Activated CD4-positive, alpha-beta memory T cell treated with anti-CD3 and anti-CD28 coated beads for 36 hours (primary cell): ENCODE results near the gene CBX5. TPM values are rescaled to one million over a fixed set of nuclear protein-coding genes. Genes with fewer than 3 reads are reported as not detected.
"Not testable (repeated sequence)": the region's sequence is repeated elsewhere in the genome, so short reads cannot be mapped to it uniquely, and the experiment has no call there.

Source experiments
- CTCF ChIA-PET: fragments of 350-600 bp; sonication (Branson Sonifier 250); formaldehyde crosslinking; loops from one replicate; lab custom pipeline; 2021; ENCODE audit warnings: antibody characterized with exemption, inconsistent platforms; lab: Charles Lee
- POLR2A ChIA-PET: fragments of 350-600 bp; sonication (Branson Sonifier 250); formaldehyde crosslinking; loops from one replicate; lab custom pipeline; 2021; ENCODE audit warnings: antibody characterized with exemption; lab: Charles Lee
- DNase-seq: peaks from one replicate; pipeline ENCODE4 v3.0.0-alpha.2; 2020
- H3K27ac Mint-ChIP-seq: one replicate; pipeline ENCODE4 v1.8.0; 2021; ENCODE audit warnings: mixed read lengths
- H3K27me3 Mint-ChIP-seq: one replicate; pipeline ENCODE4 v1.8.0; 2021; ENCODE audit warnings: mixed read lengths
- H3K36me3 Mint-ChIP-seq: one replicate; pipeline ENCODE4 v1.8.0; 2021; ENCODE audit warnings: mixed read lengths
- H3K4me1 Mint-ChIP-seq: one replicate; pipeline ENCODE4 v1.8.0; 2021; ENCODE audit warnings: low read depth, mixed read lengths
- H3K4me3 Mint-ChIP-seq: one replicate; pipeline ENCODE4 v1.8.0; 2021; ENCODE audit warnings: mild to moderate bottlenecking, mixed read lengths
- H3K9me3 Mint-ChIP-seq: one replicate; pipeline ENCODE4 v1.8.0; 2021; ENCODE audit warnings: mixed read lengths
- intact Hi-C: fragments of 100-400 bp; cut with micrococcal nuclease; formaldehyde crosslinking; loops from one replicate; pipeline ENCODE4 v1.15.1; 2023
- total RNA-seq, 2 experiments: library from RNA; stranded (reverse); gene quantifications; one replicate each; pipeline ENCODE4 v1.2.3, GENCODE V29; 2021

CBX5 gene
- 100 to 1,000 TPM; 132 to 138 TPM for total RNA-seq

DNA sequence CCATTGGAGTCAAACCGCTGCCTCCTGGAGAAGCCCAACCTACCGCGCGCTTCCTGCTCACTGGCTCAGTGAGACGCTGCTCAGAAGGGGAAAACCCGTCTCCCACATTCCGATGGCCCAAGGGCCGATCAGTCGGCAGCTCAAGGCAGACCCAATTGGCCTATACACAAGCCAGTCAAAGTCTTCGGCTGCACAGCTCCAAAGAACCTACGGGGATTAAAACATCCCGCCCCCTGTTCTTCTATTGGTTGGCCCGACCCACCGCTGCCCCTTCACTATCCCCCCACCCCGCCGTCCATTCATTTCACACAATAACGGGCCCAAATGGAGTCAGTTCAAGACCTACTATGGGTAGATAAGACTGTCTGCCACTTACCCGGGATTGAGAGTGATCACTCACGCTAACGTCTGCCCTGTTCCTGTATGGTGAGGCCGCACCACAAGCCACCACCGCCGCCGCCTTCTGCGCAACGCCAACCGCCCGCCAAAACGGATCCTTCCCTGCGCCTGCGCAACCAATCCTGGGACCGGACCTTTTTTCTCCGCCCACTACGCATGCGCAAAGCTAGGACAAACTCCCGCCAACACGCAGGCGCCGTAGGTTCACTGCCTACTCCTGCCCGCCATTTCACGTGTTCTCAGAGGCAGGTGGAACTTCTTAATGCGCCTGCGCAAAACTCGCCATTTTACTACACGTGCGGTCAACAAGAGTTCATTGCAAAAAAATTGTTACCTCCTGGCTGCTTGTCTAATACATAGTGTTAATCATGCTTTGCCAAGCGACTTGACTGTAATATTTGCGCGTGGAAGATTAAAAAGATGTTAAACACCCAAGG lies at the start of gene CBX5:
TSS of gene CBX5 (minus strand) at position 491 of the 836 bp plus-strand sequence. CDS start 22,472 bp downstream, outside the sequence.
- H3K4me3 Mint-ChIP-seq, result no peak within 1 kb of the TSS
- ChIA-PET POLR2A (interaction anchor here (0.6 to 2.8 kb wide), 13 partner anchors 8 to 133 kb away, joined by 3 to 23 read pairs (median 5); partner anchors contain the start of gene COPZ1), CTCF (interaction anchor here (1.0 to 3.1 kb wide), 10 partner anchors 9 to 101 kb away, joined by 3 to 14 read pairs (median 4); partner anchors contain the start of gene COPZ1)
- peak; percentile 99 for DNase-seq
- H3K36me3 Mint-ChIP-seq, result peaks cover 22% of the 10 kb centered on the region
- peaks cover 52% of the 10 kb centered on the region for H3K4me1 Mint-ChIP-seq
- no peaks in the 10 kb centered on the region for H3K9me3 Mint-ChIP-seq
- intact Hi-C loops, result loop anchor here (1.0 to 10.0 kb wide), 8 partner anchors 39 to 705 kb away; partner anchors contain the start of genes CALCOCO1, COPZ1, NCKAP1L and TESPA1
- H3K27ac Mint-ChIP-seq, result no peak within 1 kb of the TSS
- no peaks in the 10 kb centered on the region for H3K27me3 Mint-ChIP-seq

DNA sequence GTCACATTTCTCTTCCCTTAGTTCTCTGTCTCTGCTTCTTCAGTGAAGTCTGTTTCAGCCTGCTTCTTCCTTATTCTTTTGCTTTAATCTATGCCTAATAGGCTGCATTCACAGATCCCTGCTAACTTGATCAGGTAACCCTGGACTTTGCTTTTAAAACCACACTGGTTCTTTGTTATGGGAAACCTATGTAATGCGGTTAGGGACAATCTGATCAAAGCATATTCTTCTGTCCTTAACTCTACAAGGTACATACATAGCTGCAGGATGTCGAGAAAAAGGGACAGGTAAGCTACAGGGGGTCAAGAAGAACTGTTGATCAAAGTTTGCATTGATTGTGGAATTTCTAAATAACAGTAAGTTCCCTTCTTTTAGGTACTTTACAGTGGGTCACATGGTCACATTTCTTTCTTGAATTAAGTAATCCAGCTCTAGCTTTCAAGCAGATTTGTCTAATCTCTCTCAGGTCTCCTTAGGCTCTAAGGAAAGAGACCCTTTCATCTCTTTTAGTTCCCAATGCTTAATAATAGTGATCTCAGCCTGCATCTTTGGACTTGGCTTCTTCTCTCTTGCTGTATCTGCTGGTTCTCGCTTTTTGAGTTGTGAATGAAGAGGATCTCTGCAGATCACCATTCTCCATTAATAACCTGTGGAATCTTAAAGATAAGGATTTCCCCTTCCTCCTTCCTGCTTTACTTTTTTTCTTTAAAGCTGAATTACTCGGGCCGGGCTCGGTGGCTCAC lies 48.8 kb upstream of the CBX5 start:
- peaks cover 57% of the 10 kb centered on the region for H3K4me1 Mint-ChIP-seq
- no peaks in the 10 kb centered on the region for H3K27me3 Mint-ChIP-seq
- DNase-seq, result no peak
- H3K9me3 Mint-ChIP-seq, result no peaks in the 10 kb centered on the region
- H3K4me3 Mint-ChIP-seq, result no peak overlapping the region
- peaks cover 2% of the 10 kb centered on the region for H3K36me3 Mint-ChIP-seq
- peak overlapping the region; percentile 71 for H3K27ac Mint-ChIP-seq
- intact Hi-C loops, result no loop called here
- POLR2A ChIA-PET, result interaction anchor here (1.8 kb wide), 1 partner anchor 40 kb away, joined by 6 read pairs; no protein-coding TSS in a partner anchor
- CTCF ChIA-PET, result interaction anchor here (0.7 to 5.6 kb wide), 6 partner anchors 7 to 344 kb away, joined by 3 to 84 read pairs (median 7); partner anchors contain the start of gene HOXC10

DNA sequence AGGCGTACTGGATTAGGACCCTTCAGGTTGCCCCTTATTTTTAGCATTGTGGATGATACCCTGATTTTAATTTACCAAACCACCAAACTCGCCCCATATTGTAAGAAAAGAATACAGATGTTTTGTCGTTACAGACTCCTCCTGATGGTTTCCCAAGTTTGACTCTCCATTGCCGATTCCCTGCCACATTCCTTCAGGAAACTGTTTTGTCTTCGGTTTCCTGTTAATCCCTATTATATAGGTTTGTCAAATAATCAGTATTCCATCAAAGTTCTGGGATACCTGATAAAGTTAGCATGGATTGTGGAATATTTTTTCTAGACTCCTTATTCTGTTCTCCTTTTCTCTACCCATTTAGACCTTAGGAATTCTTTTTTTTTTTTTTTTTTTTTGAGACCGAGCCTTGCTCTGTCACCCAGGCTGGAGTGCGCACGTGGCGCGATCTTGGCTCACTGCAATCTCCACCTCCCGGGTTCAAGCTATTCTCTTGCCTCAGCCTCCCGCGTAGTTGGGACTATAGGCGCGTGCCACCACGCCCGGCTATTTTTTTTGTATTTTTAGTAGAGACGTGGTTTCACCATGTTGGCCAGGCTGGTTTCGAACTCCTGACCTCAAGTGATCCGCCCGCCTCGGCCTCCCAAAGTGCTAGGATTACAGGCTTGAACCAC lies 45.7 kb upstream of the CBX5 start:
- H3K9me3 Mint-ChIP-seq, H3K36me3 Mint-ChIP-seq, H3K27me3 Mint-ChIP-seq, DNase-seq: not testable (repeated sequence)
- peak overlapping the region; percentile 95 for H3K4me3 Mint-ChIP-seq
- H3K27ac Mint-ChIP-seq, result peak overlapping the region; percentile 84
- ChIA-PET POLR2A (interaction anchor here (0.7 to 1.3 kb wide), 7 partner anchors 9 to 74 kb away, joined by 3 to 11 read pairs (median 4); no protein-coding TSS in a partner anchor), CTCF (interaction anchor here (0.7 to 5.6 kb wide), 36 partner anchors 10 to 168 kb away, joined by 3 to 84 read pairs (median 6); partner anchors contain the start of genes CBX5, HNRNPA1 and NFE2)
- intact Hi-C loops, result loop anchor here (1.0 to 2.0 kb wide), 2 partner anchors 43 to 45 kb away; partner anchors contain the start of genes CBX5 and HNRNPA1
- peaks cover 40% of the 10 kb centered on the region for H3K4me1 Mint-ChIP-seq

GRCh38 chr12:54324617-54325441 lies 44.9 kb upstream of the CBX5 start, which contains the start of gene COPZ1:
Gene COPZ1 (plus strand): TSS chr12:54325131. CDS start chr12:54325164, 33 bp downstream.
- H3K9me3 Mint-ChIP-seq, result no peaks in the 10 kb centered on the region
- peaks cover 2% of the 10 kb centered on the region for H3K36me3 Mint-ChIP-seq
- H3K4me3 Mint-ChIP-seq, result peak within 1 kb of the TSS; percentile 95
- DNase-seq, result peak; percentile 97
- peak within 1 kb of the TSS; percentile 84 for H3K27ac Mint-ChIP-seq
- H3K4me1 Mint-ChIP-seq, result peaks cover 33% of the 10 kb centered on the region
- POLR2A ChIA-PET, result interaction anchor here (0.7 to 1.3 kb wide), 8 partner anchors 10 to 73 kb away, joined by 3 to 11 read pairs (median 4); no protein-coding TSS in a partner anchor
- H3K27me3 Mint-ChIP-seq, result no peaks in the 10 kb centered on the region
- CTCF ChIA-PET, result interaction anchor here (0.7 to 5.6 kb wide), 40 partner anchors 11 to 169 kb away, joined by 3 to 84 read pairs (median 5); partner anchors contain the start of genes CBX5, HNRNPA1 and NFE2
- intact Hi-C loops, result loop anchor here (1.0 to 2.0 kb wide), 5 partner anchors 31 to 105 kb away; partner anchors contain the start of genes CBX5 and HNRNPA1

GRCh38 chr12:54321363-54321762 lies 41.4 kb upstream of the CBX5 start:
- Mint-ChIP-seq H3K27ac (no peak overlapping the region), H3K9me3 (no peaks in the 10 kb centered on the region), H3K4me3 (no peak overlapping the region), H3K27me3 (no peaks in the 10 kb centered on the region), H3K36me3 (no peaks in the 10 kb centered on the region), H3K4me1 (peaks cover 11% of the 10 kb centered on the region)
- DNase-seq, result no peak
- CTCF ChIA-PET, result interaction anchor here (0.9 to 1.8 kb wide), 4 partner anchors 8 to 69 kb away, joined by 3 to 6 read pairs (median 3); no protein-coding TSS in a partner anchor
- intact Hi-C loops, result no loop called here
- POLR2A ChIA-PET, result no interaction called here

DNA sequence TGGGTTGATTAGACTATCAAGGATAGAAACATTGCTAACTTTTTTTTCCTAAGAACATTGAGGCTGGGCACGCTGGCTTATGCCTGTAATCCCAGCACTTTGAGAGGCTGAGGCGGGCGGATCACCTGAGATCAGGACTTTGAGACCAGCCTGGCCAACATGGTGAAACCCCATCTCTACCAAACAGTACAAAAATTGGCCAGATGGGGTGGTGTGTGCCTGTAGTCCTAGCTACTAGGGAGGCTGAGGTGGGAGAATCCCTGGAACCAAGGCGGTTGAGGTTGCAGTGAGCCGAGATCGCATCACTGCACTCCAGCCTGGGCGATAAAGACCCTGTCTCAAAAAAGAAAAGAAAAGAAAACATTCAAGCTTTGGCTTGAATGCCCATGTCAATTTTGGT lies 32.4 kb upstream of the CBX5 start:
- intact Hi-C loops, H3K4me3 Mint-ChIP-seq, H3K27me3 Mint-ChIP-seq, DNase-seq, H3K27ac Mint-ChIP-seq, H3K4me1 Mint-ChIP-seq, H3K9me3 Mint-ChIP-seq, POLR2A ChIA-PET, H3K36me3 Mint-ChIP-seq: not testable (repeated sequence)
- CTCF ChIA-PET, result interaction anchor here (1.1 to 2.0 kb wide), 3 partner anchors 9 to 24 kb away, joined by 3 to 5 read pairs (median 3); partner anchors contain the start of gene COPZ1

GRCh38 chr12:54311051-54311450 lies 31.1 kb upstream of the CBX5 start:
- H3K4me1 Mint-ChIP-seq, result peaks cover 9% of the 10 kb centered on the region
- peaks cover 6% of the 10 kb centered on the region for H3K27me3 Mint-ChIP-seq
- intact Hi-C loops, result no loop called here
- no peaks in the 10 kb centered on the region for H3K36me3 Mint-ChIP-seq
- no peaks in the 10 kb centered on the region for H3K9me3 Mint-ChIP-seq
- no peak overlapping the region for H3K4me3 Mint-ChIP-seq
- H3K27ac Mint-ChIP-seq, result no peak overlapping the region
- POLR2A ChIA-PET, result no interaction called here
- no peak for DNase-seq
- CTCF ChIA-PET, result interaction anchor here (0.6 to 1.0 kb wide), 2 partner anchors 16 to 59 kb away, joined by 4 to 5 read pairs; no protein-coding TSS in a partner anchor

- POLR2A ChIA-PET, result interaction anchor here (1.1 kb wide), 1 partner anchor 18 kb away, joined by 3 read pairs; no protein-coding TSS in a partner anchor
- H3K36me3 Mint-ChIP-seq, result no peaks in the 10 kb centered on the region
- H3K9me3 Mint-ChIP-seq, result no peaks in the 10 kb centered on the region
- CTCF ChIA-PET, result interaction anchor here (0.7 to 2.6 kb wide), 8 partner anchors 14 to 165 kb away, joined by 3 to 16 read pairs (median 6); partner anchors contain the start of gene COPZ1
- H3K4me3 Mint-ChIP-seq, result no peak overlapping the region
- intact Hi-C loops, result no loop called here
- H3K27me3 Mint-ChIP-seq, result peaks cover 26% of the 10 kb centered on the region
- H3K27ac Mint-ChIP-seq, result no peak overlapping the region
- H3K4me1 Mint-ChIP-seq, result peaks cover 12% of the 10 kb centered on the region
- peak; percentile 69 for DNase-seq
Measured at GRCh38 chr12:54306925-54307741, 27.2 kb upstream of the CBX5 start.

DNA sequence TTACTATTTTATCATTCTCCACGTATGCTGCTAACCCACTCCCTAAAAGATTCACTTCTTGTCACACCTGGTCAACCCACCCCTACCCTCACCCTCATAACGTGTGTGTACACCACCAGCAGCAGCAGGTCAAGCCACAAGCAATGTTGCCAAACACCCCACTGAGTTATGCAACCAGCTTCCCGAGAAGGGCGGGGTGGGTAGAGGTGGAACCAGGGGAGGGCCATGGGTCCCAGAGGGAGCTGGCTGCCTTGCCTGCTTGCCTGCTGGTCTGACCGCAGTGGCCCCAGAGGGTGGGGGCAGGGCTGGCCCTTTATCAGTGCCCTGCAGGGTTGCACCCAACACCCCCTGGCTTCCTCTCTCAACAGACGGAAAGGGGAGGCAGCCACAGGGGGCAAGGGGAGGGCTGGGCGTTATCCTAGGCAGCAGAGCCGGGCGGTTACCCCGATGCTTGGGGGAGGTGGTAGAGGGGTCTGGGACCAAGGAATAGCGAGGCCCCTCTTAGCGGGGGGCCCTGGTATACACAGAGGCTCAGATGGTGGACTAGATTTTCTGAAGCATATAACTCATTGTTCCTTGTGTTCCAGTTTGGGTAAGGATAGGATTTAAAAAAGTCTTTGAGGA lies 24.4 kb upstream of the CBX5 start:
- Mint-ChIP-seq H3K27ac (no peak overlapping the region), H3K4me3 (no peak overlapping the region), H3K27me3 (peaks cover 51% of the 10 kb centered on the region), H3K4me1 (peaks cover 15% of the 10 kb centered on the region), H3K9me3 (no peaks in the 10 kb centered on the region), H3K36me3 (no peaks in the 10 kb centered on the region)
- DNase-seq, result no peak
- ChIA-PET POLR2A (no interaction called here), CTCF (interaction anchor here (1.5 kb wide), 1 partner anchor 11 kb away, joined by 3 read pairs; no protein-coding TSS in a partner anchor)
- intact Hi-C loops, result no loop called here
